GM18498 (cell line): ENCODE results near the gene NR2C2AP.
"Not testable (repeated sequence)": the region's sequence is repeated elsewhere in the genome, so short reads cannot be mapped to it uniquely, and the experiment has no call there.

Source experiments
- ATAC-seq: cut with Tn5 transposase; IDR thresholded peaks from one replicate; pipeline ENCODE4 v1.9.1; 2021; ENCODE audit warnings: mild to moderate bottlenecking, moderate library complexity; ENCODE audit not compliant: unreplicated experiment

Gene NR2C2AP

GRCh38 chr19:19203012-19203856 is at the start of gene NR2C2AP:
NR2C2AP (minus strand) TSS chr19:19203414; CDS start chr19:19203060, 354 bp downstream.
- peak; percentile 74 for ATAC-seq

- ATAC-seq: no peak
These were observed 47.1 kb upstream of the NR2C2AP start for GRCh38 chr19:19250196-19250801.

GRCh38 chr19:19240476-19240875 is 37.3 kb upstream of the NR2C2AP start:
- ATAC-seq: no peak

GRCh38 chr19:19239675-19240074 is 36.5 kb upstream of the NR2C2AP start:
- ATAC-seq: no peak

- ATAC-seq: no peak
These were observed 35.1 kb upstream of the NR2C2AP start for GRCh38 chr19:19238126-19238894.

GRCh38 chr19:19236173-19236572 is 33.0 kb upstream of the NR2C2AP start:
- ATAC-seq: no peak

GRCh38 chr19:19234220-19234816 is 31.1 kb upstream of the NR2C2AP start:
- ATAC-seq: no peak

GRCh38 chr19:19232261-19232721 is 29.1 kb upstream of the NR2C2AP start:
- ATAC-seq: no peak

GRCh38 chr19:19230999-19231398 is 27.8 kb upstream of the NR2C2AP start:
- no peak for ATAC-seq

GRCh38 chr19:19229701-19230100 is 26.5 kb upstream of the NR2C2AP start:
- ATAC-seq: no peak

- no peak for ATAC-seq
These were observed 24.0 kb upstream of the NR2C2AP start for GRCh38 chr19:19227217-19227616.

- no peak for ATAC-seq
These were observed 23.4 kb upstream of the NR2C2AP start for GRCh38 chr19:19226663-19227062.

- no peak for ATAC-seq
These were observed 23.0 kb upstream of the NR2C2AP start for GRCh38 chr19:19226204-19226603.

- ATAC-seq: no peak
These were observed 21.8 kb upstream of the NR2C2AP start for GRCh38 chr19:19224852-19225494.

GRCh38 chr19:19224150-19224851 is 21.1 kb upstream of the NR2C2AP start:
- ATAC-seq: no peak

GRCh38 chr19:19223636-19224035 is 20.4 kb upstream of the NR2C2AP start:
- no peak for ATAC-seq

GRCh38 chr19:19223060-19223459 is 19.8 kb upstream of the NR2C2AP start:
- ATAC-seq: no peak

- ATAC-seq: not testable (repeated sequence)
These were observed 17.8 kb upstream of the NR2C2AP start for GRCh38 chr19:19221000-19221399.

GRCh38 chr19:19218911-19219310 is 15.7 kb upstream of the NR2C2AP start:
- ATAC-seq: no peak

GRCh38 chr19:19217099-19217498 is 13.9 kb upstream of the NR2C2AP start:
- no peak for ATAC-seq
